GM12878 (cell line): ENCODE results near the gene NID1. TPM values are rescaled to one million over a fixed set of nuclear protein-coding genes. Genes with fewer than 3 reads are reported as not detected.

Experiments used
- ELK1 ChIP-seq: IDR thresholded peaks from 2 replicates; pipeline ENCODE4 v1.6.1; 2012; ENCODE audit warnings: low read depth, low read length, improper control_type of control experiment
- IKZF1 ChIP-seq: fragments of 450-650 bp; conservative IDR thresholded peaks from 2 replicates; pipeline ENCODE4 v1.6.1; 2017; ENCODE audit warnings: antibody characterized with exemption, mild to moderate bottlenecking
- IRF3 ChIP-seq: fragments of 450-650 bp; IDR thresholded peaks from 2 replicates; pipeline ENCODE4 v1.6.1; 2014; ENCODE audit warnings: mild to moderate bottlenecking
- LARP7 ChIP-seq: fragments of 450-650 bp; IDR thresholded peaks from 2 replicates; pipeline ENCODE4 v1.6.1; 2017; ENCODE audit warnings: mild to moderate bottlenecking
- NKRF ChIP-seq: fragments of 450-650 bp; conservative IDR thresholded peaks from 2 replicates; pipeline ENCODE4 v1.6.1; 2017; ENCODE audit warnings: mild to moderate bottlenecking, moderate library complexity
- PAX5 ChIP-seq: IDR thresholded peaks from 2 replicates; pipeline ENCODE4 v1.6.1; 2011; ENCODE audit warnings: low read depth, low read length, borderline replicate concordance
- YY1 ChIP-seq: IDR thresholded peaks from 2 replicates; pipeline ENCODE4 v1.6.1; 2011; ENCODE audit warnings: low read depth, mild to moderate bottlenecking, low read length
- ZNF274 ChIP-seq: IDR thresholded peaks from one replicate; pipeline ENCODE4 v1.8.0; 2011; ENCODE audit not compliant: insufficient read length, insufficient read depth
- polyA plus RNA-seq, 11 experiments: library from polyadenylated mRNA; depleted of rRNA in 4 of 11; unstranded in 6 of 11; stranded (reverse) in 5 of 11; fragments of >200 nt; fragmentation: Nextera tagmentation in 4 of 11; fragmentation: Illumina TruSeq in 1 of 11; extraction: Ambion mirVana in 4 of 11; extraction: Trizol in 1 of 11; gene quantifications; 1 replicate in 1 of 11; 2 replicates in 10 of 11; pipeline versions ENCODE4 v1.2.1 to v1.2.3, GENCODE V29; 2011 to 2016; ENCODE audit warnings: inconsistent platforms in 2 of 11, missing spikeins in 2 of 11, low read depth in 1 of 11
- total RNA-seq, 4 experiments: library from RNA; depleted of rRNA in 3 of 4; stranded (reverse); fragments of >200 nt in 3 of 4; fragmentation: Illumina TruSeq in 1 of 4; extraction: Trizol in 1 of 4; gene quantifications; 2 replicates each; pipeline versions ENCODE4 v1.2.1 to v1.2.3, GENCODE V29; 2013 to 2021
- TF ChIP-seq, protein P1 (sequence below): fragments of 450-650 bp; IDR thresholded peaks from 2 replicates; pipeline ENCODE4 v1.6.1; 2016; ENCODE audit warnings: mild to moderate bottlenecking
- TF ChIP-seq, protein P2 (sequence below): IDR thresholded peaks from 2 replicates; pipeline ENCODE4 v1.6.1; 2011; ENCODE audit warnings: mild to moderate bottlenecking, low read depth, low read length, moderate library complexity; ENCODE audit not compliant: insufficient replicate concordance
- TF ChIP-seq, protein P3 (sequence below): fragments of 450-650 bp; IDR thresholded peaks from 2 replicates; pipeline ENCODE4 v1.6.1; 2016; ENCODE audit warnings: mild to moderate bottlenecking

NID1 gene
- total and polyA plus RNA-seq, 10 of the 15 experiments (the other 5 are each of a cell fraction or from before 2014, with no cell fraction given), result 4.2 to 25.7 (median 11.3) TPM

GRCh38 chr1:236063919-236064673, 794 bp downstream of the NID1 start (continued):
- TF ChIP-seq, protein P1, sequence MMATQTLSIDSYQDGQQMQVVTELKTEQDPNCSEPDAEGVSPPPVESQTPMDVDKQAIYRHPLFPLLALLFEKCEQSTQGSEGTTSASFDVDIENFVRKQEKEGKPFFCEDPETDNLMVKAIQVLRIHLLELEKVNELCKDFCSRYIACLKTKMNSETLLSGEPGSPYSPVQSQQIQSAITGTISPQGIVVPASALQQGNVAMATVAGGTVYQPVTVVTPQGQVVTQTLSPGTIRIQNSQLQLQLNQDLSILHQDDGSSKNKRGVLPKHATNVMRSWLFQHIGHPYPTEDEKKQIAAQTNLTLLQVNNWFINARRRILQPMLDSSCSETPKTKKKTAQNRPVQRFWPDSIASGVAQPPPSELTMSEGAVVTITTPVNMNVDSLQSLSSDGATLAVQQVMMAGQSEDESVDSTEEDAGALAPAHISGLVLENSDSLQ, result no peak
- no peak for TF ChIP-seq LARP7
- TF ChIP-seq, protein P2, sequence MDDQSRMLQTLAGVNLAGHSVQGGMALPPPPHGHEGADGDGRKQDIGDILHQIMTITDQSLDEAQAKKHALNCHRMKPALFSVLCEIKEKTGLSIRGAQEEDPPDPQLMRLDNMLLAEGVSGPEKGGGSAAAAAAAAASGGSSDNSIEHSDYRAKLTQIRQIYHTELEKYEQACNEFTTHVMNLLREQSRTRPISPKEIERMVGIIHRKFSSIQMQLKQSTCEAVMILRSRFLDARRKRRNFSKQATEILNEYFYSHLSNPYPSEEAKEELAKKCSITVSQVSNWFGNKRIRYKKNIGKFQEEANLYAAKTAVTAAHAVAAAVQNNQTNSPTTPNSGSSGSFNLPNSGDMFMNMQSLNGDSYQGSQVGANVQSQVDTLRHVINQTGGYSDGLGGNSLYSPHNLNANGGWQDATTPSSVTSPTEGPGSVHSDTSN, result no peak
- TF ChIP-seq ZNF274, result no peak
- no peak for TF ChIP-seq IRF3
- TF ChIP-seq, protein P3, sequence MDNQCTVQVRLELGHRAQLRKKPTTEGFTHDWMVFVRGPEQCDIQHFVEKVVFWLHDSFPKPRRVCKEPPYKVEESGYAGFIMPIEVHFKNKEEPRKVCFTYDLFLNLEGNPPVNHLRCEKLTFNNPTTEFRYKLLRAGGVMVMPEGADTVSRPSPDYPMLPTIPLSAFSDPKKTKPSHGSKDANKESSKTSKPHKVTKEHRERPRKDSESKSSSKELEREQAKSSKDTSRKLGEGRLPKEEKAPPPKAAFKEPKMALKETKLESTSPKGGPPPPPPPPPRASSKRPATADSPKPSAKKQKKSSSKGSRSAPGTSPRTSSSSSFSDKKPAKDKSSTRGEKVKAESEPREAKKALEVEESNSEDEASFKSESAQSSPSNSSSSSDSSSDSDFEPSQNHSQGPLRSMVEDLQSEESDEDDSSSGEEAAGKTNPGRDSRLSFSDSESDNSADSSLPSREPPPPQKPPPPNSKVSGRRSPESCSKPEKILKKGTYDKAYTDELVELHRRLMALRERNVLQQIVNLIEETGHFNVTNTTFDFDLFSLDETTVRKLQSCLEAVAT, result 0 out of 2 replicates have a peak, but pooled peaks have one; percentile 51
- TF ChIP-seq ELK1, result no peak
- no peak for TF ChIP-seq YY1
- TF ChIP-seq IKZF1, result peak; percentile 77; the same call in 1 of the 2 replicates
- 0 out of 2 replicates have a peak, but pooled peaks have one; percentile 5 for TF ChIP-seq NKRF
- no peak for TF ChIP-seq PAX5
